Skin epidermis (tissue), 12 donors: ENCODE measurements around the gene ITGAD.
A peak's percentile ranks its signal among the peaks of the same experiment; 100 is the strongest.

Source experiments
- H3K27ac ChIP-seq, 21 experiments: fragments of 200-600 bp; sonication (generic) in 11 of 21; one replicate each; pipeline ENCODE4 v1.5.0; 2020; ENCODE audit warnings: mild to moderate bottlenecking in 3 of 21, inconsistent platforms in 2 of 21, moderate library complexity in 2 of 21
- H3K4me3 ChIP-seq, 7 experiments: fragments of 200-600 bp; sonication (generic) in 2 of 7; one replicate each; pipeline ENCODE4 v1.5.0; 2020; ENCODE audit warnings: inconsistent platforms in 2 of 7, mild to moderate bottlenecking in 2 of 7, moderate library complexity in 1 of 7

ITGAD gene

GRCh38 chr16:31393056-31393455, at the start of gene ITGAD:
Gene ITGAD (plus strand): TSS chr16:31393335. CDS start chr16:31393361, 26 bp downstream.
- no peak within 1 kb of the TSS for H3K27ac ChIP-seq
- no peak within 1 kb of the TSS for H3K4me3 ChIP-seq

GRCh38 chr16:31344712-31345111, 48.4 kb upstream of the ITGAD start:
- no peak overlapping the region for H3K27ac ChIP-seq
- H3K4me3 ChIP-seq = no peak overlapping the region

- Histone ChIP-seq H3K4me3 (no peak overlapping the region), H3K27ac (no peak overlapping the region)
Measured at GRCh38 chr16:31347445-31347844, 45.7 kb upstream of the ITGAD start.

- Histone ChIP-seq H3K27ac (no peak overlapping the region), H3K4me3 (no peak overlapping the region)
Measured at GRCh38 chr16:31348579-31348978, 44.6 kb upstream of the ITGAD start.

GRCh38 chr16:31350275-31351005, 42.7 kb upstream of the ITGAD start:
- H3K27ac ChIP-seq = peak overlapping the region in 7 of 21 experiments; percentile 4 to 78 (median 64)
- H3K4me3 ChIP-seq = no peak overlapping the region

GRCh38 chr16:31351246-31351941, 41.7 kb upstream of the ITGAD start:
- H3K4me3 ChIP-seq = no peak overlapping the region
- peak overlapping the region in 18 of 21 experiments; percentile 34 to 83 (median 70) for H3K27ac ChIP-seq

GRCh38 chr16:31351942-31352325, 41.2 kb upstream of the ITGAD start:
- Histone ChIP-seq H3K27ac (peak overlapping the region in 18 of 21 experiments; percentile 34 to 83 (median 70)), H3K4me3 (no peak overlapping the region)

- Histone ChIP-seq H3K27ac (peak overlapping the region in 16 of 21 experiments; percentile 2 to 83 (median 72)), H3K4me3 (no peak overlapping the region)
Measured at GRCh38 chr16:31352376-31353115, 40.6 kb upstream of the ITGAD start.

GRCh38 chr16:31354394-31355291, 38.5 kb upstream of the ITGAD start, which contains the start of gene ITGAX:
Gene ITGAX (plus strand): TSS chr16:31355176. CDS start chr16:31355255, 79 bp downstream.
- peak within 1 kb of the TSS in 15 of 21 experiments; percentile 8 to 79 (median 51) for H3K27ac ChIP-seq
- peak within 1 kb of the TSS in 4 of 7 experiments; percentile 7 to 30 (median 20) for H3K4me3 ChIP-seq

- Histone ChIP-seq H3K4me3 (peak overlapping the region in 4 of 7 experiments; percentile 7 to 30 (median 20)), H3K27ac (peak overlapping the region in 13 of 21 experiments; percentile 8 to 75 (median 45))
Measured at GRCh38 chr16:31355431-31356100, 37.6 kb upstream of the ITGAD start.

- peak overlapping the region in 8 of 21 experiments; percentile 3 to 61 (median 37) for H3K27ac ChIP-seq
Measured at GRCh38 chr16:31356566-31357323, 36.4 kb upstream of the ITGAD start.

GRCh38 chr16:31357324-31358109, 35.6 kb upstream of the ITGAD start:
- Histone ChIP-seq H3K4me3 (peak overlapping the region in 4 of 7 experiments; percentile 1 to 22 (median 10)), H3K27ac (peak overlapping the region in 8 of 21 experiments; percentile 3 to 61 (median 37))

More at GRCh38 chr16:31356566-31357323, 36.4 kb upstream of the ITGAD start:
- H3K4me3 ChIP-seq = peak overlapping the region in 4 of 7 experiments; percentile 1 to 30 (median 20)

GRCh38 chr16:31360251-31360650, 32.9 kb upstream of the ITGAD start:
- no peak overlapping the region for H3K27ac ChIP-seq
- H3K4me3 ChIP-seq = no peak overlapping the region

- no peak overlapping the region for H3K4me3 ChIP-seq
Measured at GRCh38 chr16:31361201-31362110, 31.7 kb upstream of the ITGAD start.

GRCh38 chr16:31362476-31363405, 30.4 kb upstream of the ITGAD start:
- H3K27ac ChIP-seq = no peak overlapping the region
- no peak overlapping the region for H3K4me3 ChIP-seq

More at GRCh38 chr16:31361201-31362110, 31.7 kb upstream of the ITGAD start:
- no peak overlapping the region for H3K27ac ChIP-seq
